GM19025 (cell line): Measurements from ENCODE around the gene ERCC1.

ENCODE experiments used
- ATAC-seq: cut with Tn5 transposase; IDR thresholded peaks from one replicate; pipeline ENCODE4 v1.9.1; 2021; ENCODE audit warnings: mild to moderate bottlenecking, low read depth, moderate library complexity; ENCODE audit not compliant: unreplicated experiment

Gene ERCC1

GRCh38 chr19:45423589-45424190, at the start of gene ERCC1:
Gene ERCC1, minus strand, starts transcription at chr19:45423917. Its CDS starts 543 bp downstream, at chr19:45423374.
- peak; percentile 69 for ATAC-seq

- ATAC-seq, result no peak
These were observed 49.6 kb upstream of the ERCC1 start for GRCh38 chr19:45473367-45473681.

- no peak for ATAC-seq
These were observed 49.0 kb upstream of the ERCC1 start for GRCh38 chr19:45472563-45473366.

- ATAC-seq, result no peak
These were observed 48.3 kb upstream of the ERCC1 start for GRCh38 chr19:45471931-45472562.

- no peak for ATAC-seq
These were observed 47.6 kb upstream of the ERCC1 start for GRCh38 chr19:45471111-45471930.

GRCh38 chr19:45470762-45471081, 47.0 kb upstream of the ERCC1 start:
- ATAC-seq, result no peak

GRCh38 chr19:45469945-45470761, 46.4 kb upstream of the ERCC1 start:
- no peak for ATAC-seq

GRCh38 chr19:45469132-45469944, 45.6 kb upstream of the ERCC1 start:
- ATAC-seq, result peak; percentile 65

- peak; percentile 17 for ATAC-seq
These were observed 45.0 kb upstream of the ERCC1 start for GRCh38 chr19:45468803-45469131.

- ATAC-seq, result no peak
These were observed 44.5 kb upstream of the ERCC1 start for GRCh38 chr19:45468159-45468651.

GRCh38 chr19:45467456-45468158, 43.9 kb upstream of the ERCC1 start, which contains the start of gene FOSB:
Gene FOSB, plus strand, starts transcription at chr19:45467996. Its CDS starts 591 bp downstream, at chr19:45468587.
- ATAC-seq, result peak; percentile 28

- no peak for ATAC-seq
These were observed 43.4 kb upstream of the ERCC1 start for GRCh38 chr19:45467115-45467455.

- ATAC-seq, result no peak
These were observed 41.2 kb upstream of the ERCC1 start for GRCh38 chr19:45464852-45465441.

- ATAC-seq, result no peak
These were observed 40.6 kb upstream of the ERCC1 start for GRCh38 chr19:45464274-45464673.

GRCh38 chr19:45463241-45463640, 39.5 kb upstream of the ERCC1 start:
- ATAC-seq, result no peak

GRCh38 chr19:45462174-45462573, 38.5 kb upstream of the ERCC1 start:
- no peak for ATAC-seq

GRCh38 chr19:45460807-45461347, 37.2 kb upstream of the ERCC1 start:
- no peak for ATAC-seq

- ATAC-seq, result no peak
These were observed 34.1 kb upstream of the ERCC1 start for GRCh38 chr19:45457776-45458175.
